Lower lobe of right lung (tissue), 2 donors: ENCODE results near the gene TMEM184C. TPM values are rescaled to one million over a fixed set of nuclear protein-coding genes. Genes with fewer than 3 reads are reported as not detected.

Experiments
- ATAC-seq, 2 donors: fragments of 200-7000 bp; cut with Tn5 transposase; one replicate each; pipeline ENCODE4 v1.9.1; 2020 to 2022; ENCODE audit warnings: mild to moderate bottlenecking in 2 of 2, moderate library complexity in 2 of 2
- DNase-seq: peaks from one replicate; pipeline ENCODE4 v3.0.0-alpha.2; 2020
- H3K27ac ChIP-seq: fragments of 200-600 bp; one replicate; pipeline ENCODE4 v1.8.0; 2022
- H3K27me3 ChIP-seq: fragments of 200-600 bp; one replicate; pipeline ENCODE4 v1.8.0; 2022; ENCODE audit warnings: low read depth
- H3K36me3 ChIP-seq: fragments of 200-600 bp; one replicate; pipeline ENCODE4 v1.8.0; 2022; ENCODE audit warnings: mild to moderate bottlenecking
- H3K4me1 ChIP-seq: fragments of 200-600 bp; one replicate; pipeline ENCODE4 v1.8.0; 2022
- H3K4me3 ChIP-seq: fragments of 200-600 bp; one replicate; pipeline ENCODE4 v1.8.0; 2022; ENCODE audit warnings: mild to moderate bottlenecking
- H3K9me3 ChIP-seq: fragments of 200-600 bp; one replicate; pipeline ENCODE4 v1.8.0; 2022
- intact Hi-C: fragments of 100-400 bp; cut with DNase I; formaldehyde crosslinking; loops from one replicate; pipeline ENCODE4 v1.11.0; 2022
- total RNA-seq: library from RNA; stranded (reverse); fragmentation: NEBNext Ultra II Directional; extraction: Animal tissue kit (Norgen Biotek cat#: 25700); gene quantifications from one replicate; pipeline ENCODE4 v1.2.1, GENCODE V29; 2021
- TF ChIP-seq, protein P1 (sequence below): fragments of 200-600 bp; IDR thresholded peaks from one replicate; pipeline ENCODE4 v1.8.0; 2022; ENCODE audit warnings: antibody characterized with exemption, mild to moderate bottlenecking
- donor health status: DM: no; HTN: yes; CAD: no; lungs with severe emphysema.

Gene TMEM184C
- total RNA-seq, 1 donor from 2014 or later, result 29.2 TPM

DNA sequence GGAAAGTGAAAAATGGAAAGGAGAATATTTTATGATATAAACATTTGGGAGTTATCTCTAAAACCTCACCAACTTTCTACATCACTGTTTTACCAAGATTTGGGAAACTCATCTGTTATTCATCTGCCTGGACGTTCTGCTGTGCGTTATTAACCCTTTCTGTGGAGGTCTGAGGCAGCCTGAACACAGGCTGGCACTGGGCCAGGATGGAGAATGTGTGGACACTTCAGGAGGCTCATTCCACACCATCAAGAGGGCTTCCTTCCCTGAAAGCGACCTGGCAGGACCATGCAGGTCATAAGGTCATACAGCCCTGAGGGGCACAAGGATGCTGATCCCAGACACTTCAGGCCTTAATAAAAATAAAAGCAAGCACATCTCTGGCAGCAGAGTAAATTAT, 31.2 kb upstream of the TMEM184C start:
- H3K4me3 ChIP-seq, result no peak overlapping the region
- no peaks in the 10 kb centered on the region for H3K9me3 ChIP-seq
- ATAC-seq (no peak), DNase-seq (no peak)
- H3K36me3 ChIP-seq, result no peaks in the 10 kb centered on the region
- no peaks in the 10 kb centered on the region for H3K27me3 ChIP-seq
- peaks cover 14% of the 10 kb centered on the region for H3K4me1 ChIP-seq
- no peak overlapping the region for H3K27ac ChIP-seq
- TF ChIP-seq, protein P1, sequence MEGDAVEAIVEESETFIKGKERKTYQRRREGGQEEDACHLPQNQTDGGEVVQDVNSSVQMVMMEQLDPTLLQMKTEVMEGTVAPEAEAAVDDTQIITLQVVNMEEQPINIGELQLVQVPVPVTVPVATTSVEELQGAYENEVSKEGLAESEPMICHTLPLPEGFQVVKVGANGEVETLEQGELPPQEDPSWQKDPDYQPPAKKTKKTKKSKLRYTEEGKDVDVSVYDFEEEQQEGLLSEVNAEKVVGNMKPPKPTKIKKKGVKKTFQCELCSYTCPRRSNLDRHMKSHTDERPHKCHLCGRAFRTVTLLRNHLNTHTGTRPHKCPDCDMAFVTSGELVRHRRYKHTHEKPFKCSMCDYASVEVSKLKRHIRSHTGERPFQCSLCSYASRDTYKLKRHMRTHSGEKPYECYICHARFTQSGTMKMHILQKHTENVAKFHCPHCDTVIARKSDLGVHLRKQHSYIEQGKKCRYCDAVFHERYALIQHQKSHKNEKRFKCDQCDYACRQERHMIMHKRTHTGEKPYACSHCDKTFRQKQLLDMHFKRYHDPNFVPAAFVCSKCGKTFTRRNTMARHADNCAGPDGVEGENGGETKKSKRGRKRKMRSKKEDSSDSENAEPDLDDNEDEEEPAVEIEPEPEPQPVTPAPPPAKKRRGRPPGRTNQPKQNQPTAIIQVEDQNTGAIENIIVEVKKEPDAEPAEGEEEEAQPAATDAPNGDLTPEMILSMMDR, result no peak
- intact Hi-C loops, result no loop called here

DNA sequence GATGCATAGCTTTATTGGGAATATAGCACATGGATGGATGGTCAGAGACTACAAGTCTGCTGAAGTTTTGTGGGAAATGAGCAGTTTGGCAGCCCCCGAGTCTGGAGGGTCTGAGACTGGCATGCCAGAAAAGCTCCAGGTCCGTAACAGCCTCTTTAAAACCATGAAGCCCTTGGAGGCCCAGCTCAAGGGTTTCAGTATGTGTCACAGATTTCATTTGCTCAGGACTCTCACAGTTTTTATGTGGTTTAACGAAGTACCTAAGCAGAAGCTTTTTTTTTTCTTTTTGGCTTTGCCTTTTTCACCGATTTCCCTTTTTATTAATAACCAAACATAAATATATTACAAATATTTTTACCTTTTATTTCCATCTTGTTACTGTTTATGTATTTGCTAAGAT, 30.6 kb upstream of the TMEM184C start:
- intact Hi-C loops, result no loop called here
- no peak overlapping the region for H3K4me3 ChIP-seq
- no peak for DNase-seq
- TF ChIP-seq, protein P1, result no peak
- no peaks in the 10 kb centered on the region for H3K36me3 ChIP-seq
- H3K9me3 ChIP-seq, result no peaks in the 10 kb centered on the region
- no peak for ATAC-seq
- H3K4me1 ChIP-seq, result peaks cover 14% of the 10 kb centered on the region
- no peaks in the 10 kb centered on the region for H3K27me3 ChIP-seq
- no peak overlapping the region for H3K27ac ChIP-seq

DNA sequence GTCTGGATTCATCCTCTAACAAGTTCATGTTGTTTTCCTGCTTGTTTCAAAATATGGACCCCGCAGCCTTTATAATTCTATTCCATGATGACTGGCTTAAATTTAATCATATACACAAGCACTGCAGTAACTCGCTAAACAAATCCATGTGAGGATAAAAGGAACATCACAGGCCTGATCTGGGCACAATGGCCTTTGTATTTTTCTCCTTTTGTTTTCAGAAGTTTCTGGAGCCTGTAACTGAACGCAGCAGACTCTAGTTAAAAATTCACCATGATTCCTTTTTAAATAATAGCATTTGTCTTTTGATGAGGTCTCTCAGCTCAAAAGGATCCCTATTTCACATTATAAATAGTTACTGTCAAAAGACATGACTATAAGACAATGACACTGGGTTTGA, 30.2 kb upstream of the TMEM184C start:
- no peak overlapping the region for H3K27ac ChIP-seq
- TF ChIP-seq, protein P1, result no peak
- no peak overlapping the region for H3K4me3 ChIP-seq
- DNase-seq, result no peak
- H3K36me3 ChIP-seq, result no peaks in the 10 kb centered on the region
- no peak for ATAC-seq
- intact Hi-C loops, result no loop called here
- H3K9me3 ChIP-seq, result no peaks in the 10 kb centered on the region
- H3K27me3 ChIP-seq, result no peaks in the 10 kb centered on the region
- H3K4me1 ChIP-seq, result peaks cover 14% of the 10 kb centered on the region

DNA sequence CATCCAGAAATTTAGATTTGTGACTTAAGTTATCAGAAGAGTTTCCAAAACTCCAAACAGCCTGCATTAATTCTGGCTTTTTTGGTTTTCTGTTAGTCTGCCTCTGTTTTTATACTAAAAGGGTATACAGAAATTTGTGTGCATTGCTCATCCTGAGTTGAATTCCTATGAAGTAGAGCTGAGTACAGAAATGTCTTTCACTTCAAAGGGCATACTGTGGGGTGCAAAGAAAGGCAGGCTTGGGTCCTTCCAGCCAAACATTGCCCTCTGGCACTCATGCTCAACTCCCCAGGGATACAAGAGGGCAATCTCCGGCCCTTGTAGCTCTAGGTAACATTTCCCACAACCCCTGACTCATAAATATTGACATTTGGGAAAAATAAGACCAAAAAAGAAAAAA, 27.6 kb upstream of the TMEM184C start:
- Histone ChIP-seq H3K4me3 (no peak overlapping the region), H3K27ac (no peak overlapping the region), H3K27me3 (no peaks in the 10 kb centered on the region), H3K36me3 (no peaks in the 10 kb centered on the region), H3K4me1 (peaks cover 14% of the 10 kb centered on the region), H3K9me3 (no peaks in the 10 kb centered on the region)
- no peak for DNase-seq
- intact Hi-C loops, result no loop called here
- no peak for ATAC-seq
- TF ChIP-seq, protein P1, result no peak

DNA sequence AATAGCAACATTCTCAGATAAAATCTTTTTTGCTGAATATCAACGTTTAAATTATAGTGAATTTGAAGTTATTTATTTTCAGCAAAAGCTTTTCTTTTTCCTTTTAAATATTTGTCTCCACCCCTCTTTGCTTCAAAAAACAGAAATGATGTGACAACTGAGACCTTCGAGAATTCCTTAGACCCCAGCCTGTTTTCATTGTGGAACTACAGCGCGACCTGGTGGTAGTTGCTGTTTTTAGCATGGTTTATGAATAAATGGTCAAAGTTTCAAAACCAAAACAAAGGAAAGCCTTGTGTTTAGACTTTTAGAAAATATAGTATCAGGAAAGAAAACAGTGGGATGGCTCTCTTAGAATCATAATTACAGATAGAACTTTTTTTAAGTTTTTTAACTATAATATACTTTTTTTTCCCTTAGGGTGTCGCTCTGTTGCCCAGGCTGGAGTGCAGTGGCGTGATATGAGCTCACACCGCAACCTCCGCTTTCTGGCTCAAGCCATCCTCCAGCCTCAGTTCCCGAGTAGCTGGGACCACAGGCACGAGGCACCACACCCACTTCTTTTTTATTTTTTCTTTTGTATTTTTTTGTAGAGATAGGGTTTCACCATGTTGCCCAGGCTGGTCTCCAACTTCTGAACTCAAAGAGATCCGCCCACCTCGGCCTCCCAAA, 26.8 kb upstream of the TMEM184C start:
- no peaks in the 10 kb centered on the region for H3K27me3 ChIP-seq
- TF ChIP-seq, protein P1, result peak; percentile 62
- no peaks in the 10 kb centered on the region for H3K9me3 ChIP-seq
- no peak overlapping the region for H3K4me3 ChIP-seq
- no peaks in the 10 kb centered on the region for H3K36me3 ChIP-seq
- peaks cover 14% of the 10 kb centered on the region for H3K4me1 ChIP-seq
- no peak overlapping the region for H3K27ac ChIP-seq
- ATAC-seq (peak in 1 of 2 donors; percentile 70), DNase-seq (no peak)
- intact Hi-C loops, result no loop called here
